ENCODE measurements around the gene PCMT1. TPM values are rescaled to one million over a fixed set of nuclear protein-coding genes. Genes with fewer than 3 reads are reported as not detected.

Gene PCMT1
- total and polyA plus RNA-seq, 2 of the 13 experiments (the other 11 are each of a cell fraction or from before 2014, with no cell fraction given), result 112 to 169 TPM

GRCh38 chr6:149749594-149750135 is at the start of gene PCMT1 (continued):
- TF ChIP-seq AKNA (CRISPR knock-in tag; IDR thresholded peaks at IDR 0.05; ENCODE audit: borderline replicate concordance) (0 out of 2 replicates have a peak, but pooled peaks have one; percentile 47), E2F1 (CRISPR knock-in tag; IDR thresholded peaks at IDR 0.05) (peak; percentile 68; the same call in 1 of the 2 replicates), GLI4 (CRISPR knock-in tag; IDR thresholded peaks at IDR 0.05; ENCODE audit: borderline replicate concordance) (peak; percentile 46; the same call in 1 of the 2 replicates), ZNF839 (CRISPR knock-in tag; IDR thresholded peaks at IDR 0.05; ENCODE audit: borderline replicate concordance) (peak; percentile 93; the same call in 1 of the 2 replicates), ATF1 (CRISPR knock-in tag; IDR thresholded peaks at IDR 0.05) (no peak), ZNF576 (CRISPR knock-in tag; IDR thresholded peaks at IDR 0.05) (0 out of 2 replicates have a peak, but pooled peaks have one; percentile 72), ZNF232 (CRISPR knock-in tag; IDR thresholded peaks at IDR 0.05; ENCODE audit: borderline replicate concordance) (0 out of 2 replicates have a peak, but pooled peaks have one; percentile 71), ZNF788 (CRISPR knock-in tag; IDR thresholded peaks at IDR 0.05; ENCODE audit: borderline replicate concordance) (peak; percentile 87), GZF1 (CRISPR knock-in tag; IDR thresholded peaks at IDR 0.05) (no peak), ZNF569 (CRISPR knock-in tag; IDR thresholded peaks at IDR 0.05; ENCODE audit: borderline replicate concordance) (0 out of 2 replicates have a peak, but pooled peaks have one; percentile 44), ELF4 (CRISPR knock-in tag; IDR thresholded peaks at IDR 0.05; ENCODE audit: borderline replicate concordance) (0 out of 2 replicates have a peak, but pooled peaks have one; percentile 12), ZNF234 (CRISPR knock-in tag; conservative IDR thresholded peaks at IDR 0.05) (peak; percentile 96; the same call in 1 of the 2 replicates), ZNF207 (IDR thresholded peaks at IDR 0.05; ENCODE audit: borderline replicate concordance) (no peak), MAX (IDR thresholded peaks at IDR 0.05) (peak; percentile 68; the same call in 1 of the 2 replicates), ZNF263 (CRISPR knock-in tag; IDR thresholded peaks at IDR 0.05) (0 out of 2 replicates have a peak, but pooled peaks have one; percentile 25), GATAD1 (CRISPR knock-in tag; IDR thresholded peaks at IDR 0.05) (peak; percentile 89), ZNF549 (CRISPR knock-in tag; IDR thresholded peaks at IDR 0.05) (peak; percentile 29; the same call in 1 of the 2 replicates), ZNF777 (CRISPR knock-in tag; IDR thresholded peaks at IDR 0.05) (peak; percentile 62; the same call in 1 of the 2 replicates), ZNF773 (CRISPR knock-in tag; IDR thresholded peaks at IDR 0.05; ENCODE audit: borderline replicate concordance) (no peak), PREB (CRISPR knock-in tag; IDR thresholded peaks at IDR 0.05) (no peak), KMT2B (CRISPR knock-in tag; IDR thresholded peaks at IDR 0.05) (peak; percentile 66), ZNF737 (CRISPR knock-in tag; IDR thresholded peaks at IDR 0.05; ENCODE audit: borderline replicate concordance) (no peak; the same call in 1 of the 2 replicates), ZNF790 (CRISPR knock-in tag; IDR thresholded peaks at IDR 0.05; ENCODE audit: borderline replicate concordance) (no peak; the same call in 1 of the 2 replicates)
